K562 (cell line): ENCODE data around the gene KAZALD1. TPM values are rescaled to one million over a fixed set of nuclear protein-coding genes. Genes with fewer than 3 reads are reported as not detected.

Source experiments
- CBFA2T3 ChIP-seq: fragments of 450-650 bp; IDR thresholded peaks from 2 replicates; pipeline ENCODE4 v1.6.1; 2017
- CEBPB ChIP-seq: fragments of 450-650 bp; IDR thresholded peaks from 2 replicates; pipeline ENCODE4 v1.6.1; 2016; ENCODE audit warnings: missing genetic modification characterization, missing compliant biosample characterization
- DMBX1 ChIP-seq: fragments of 250-450 bp; sonication (Bioruptor Pico); IDR thresholded peaks from 2 replicates; pipeline ENCODE4 v1.8.0; 2022; ENCODE audit warnings: inconsistent platforms, mild to moderate bottlenecking, moderate library complexity, borderline replicate concordance
- HNRNPH1 ChIP-seq: fragments of 200-400 bp; formaldehyde crosslinking; optimal IDR thresholded peaks from 2 replicates; pipeline ENCODE3; 2017; ENCODE audit warnings: low read depth, mild to moderate bottlenecking, low read length, moderate library complexity
- JUN ChIP-seq, 2 experiments: sonication (generic) in 1 of 2; formaldehyde crosslinking in 1 of 2; IDR thresholded peaks; 2 replicates each; pipeline versions ENCODE4 v1.6.1 to v1.8.0; 2012 to 2022; ENCODE audit warnings: borderline replicate concordance in 2 of 2, mild to moderate bottlenecking in 2 of 2, improper control_type of control experiment in 1 of 2, low read depth in 1 of 2, low read length in 1 of 2, missing genetic modification reagents in 1 of 2
- RAD21 ChIP-seq, 2 experiments: fragments of 250-450 bp in 1 of 2; fragments of 450-650 bp in 1 of 2; sonication (Bioruptor Pico) in 1 of 2; formaldehyde crosslinking in 1 of 2; IDR thresholded peaks in 1 of 2; conservative IDR thresholded peaks in 1 of 2; 2 replicates each; pipeline versions ENCODE4 v1.4.0 to v1.8.0; 2020 to 2022; ENCODE audit warnings: mild to moderate bottlenecking in 2 of 2, moderate library complexity in 1 of 2
- SAP30 ChIP-seq: fragments of 200-600 bp; sonication (generic); IDR thresholded peaks from 2 replicates; pipeline ENCODE4 v1.6.1; 2012; ENCODE audit warnings: borderline replicate concordance, low read depth, mild to moderate bottlenecking, moderate library complexity, low read length, control low read depth, inconsistent platforms; ENCODE audit not compliant: insufficient read depth, poor library complexity, severe bottlenecking
- TEAD4 ChIP-seq, 2 experiments: sonication (generic) in 1 of 2; formaldehyde crosslinking in 1 of 2; IDR thresholded peaks; 2 replicates each; pipeline versions ENCODE4 v1.6.1 to v1.8.0; 2012 to 2022; ENCODE audit warnings: borderline replicate concordance in 1 of 2, inconsistent platforms in 1 of 2, low read length in 1 of 2, mild to moderate bottlenecking in 1 of 2, missing genetic modification reagents in 1 of 2
- ZBED1 ChIP-seq: IDR thresholded peaks from 2 replicates; pipeline ENCODE4 v1.6.1; 2014
- ZNF133 ChIP-seq: fragments of 250-450 bp; sonication (Bioruptor Pico); IDR thresholded peaks from 2 replicates; pipeline ENCODE4 v1.4.0; 2020; ENCODE audit warnings: mild to moderate bottlenecking
- polyA plus RNA-seq, 8 experiments: library from polyadenylated mRNA; depleted of rRNA in 4 of 8; stranded (reverse) in 5 of 8; unstranded in 3 of 8; fragments of >200 nt; fragmentation: Nextera tagmentation in 2 of 8; fragmentation: Illumina TruSeq in 1 of 8; extraction: Ambion mirVana in 2 of 8; extraction: Trizol in 1 of 8; gene quantifications; 2 replicates each; pipeline versions ENCODE4 v1.2.1 to v1.2.3, GENCODE V29; 2011 to 2014; ENCODE audit warnings: inconsistent platforms in 1 of 8, missing spikeins in 1 of 8
- total RNA-seq, 7 experiments: library from RNA; depleted of rRNA in 6 of 7; stranded (reverse); fragments of >200 nt in 6 of 7; fragmentation: Illumina TruSeq in 2 of 7; extraction: Trizol in 2 of 7; gene quantifications; 2 replicates each; pipeline versions ENCODE4 v1.2.1 to v1.2.3, GENCODE V29; 2011 to 2021; ENCODE audit warnings: low replicate concordance in 1 of 7
- TF ChIP-seq, protein P1 (sequence below): fragments of 450-650 bp; formaldehyde crosslinking; IDR thresholded peaks from 2 replicates; pipeline ENCODE4 v1.4.0; 2020; ENCODE audit warnings: mild to moderate bottlenecking, mixed read lengths
- TF ChIP-seq, protein P2 (sequence below), 2 experiments: IDR thresholded peaks; 2 replicates each; pipeline ENCODE4 v1.6.1; 2012; ENCODE audit warnings: improper control_type of control experiment in 2 of 2, low read depth in 2 of 2, low read length in 2 of 2, borderline replicate concordance in 1 of 2

Gene KAZALD1
- total and polyA plus RNA-seq, 9 of the 15 experiments (the other 6 are each of a cell fraction or from before 2014, with no cell fraction given), result 0.15 to 10.0 (median 4.9) TPM

DNA sequence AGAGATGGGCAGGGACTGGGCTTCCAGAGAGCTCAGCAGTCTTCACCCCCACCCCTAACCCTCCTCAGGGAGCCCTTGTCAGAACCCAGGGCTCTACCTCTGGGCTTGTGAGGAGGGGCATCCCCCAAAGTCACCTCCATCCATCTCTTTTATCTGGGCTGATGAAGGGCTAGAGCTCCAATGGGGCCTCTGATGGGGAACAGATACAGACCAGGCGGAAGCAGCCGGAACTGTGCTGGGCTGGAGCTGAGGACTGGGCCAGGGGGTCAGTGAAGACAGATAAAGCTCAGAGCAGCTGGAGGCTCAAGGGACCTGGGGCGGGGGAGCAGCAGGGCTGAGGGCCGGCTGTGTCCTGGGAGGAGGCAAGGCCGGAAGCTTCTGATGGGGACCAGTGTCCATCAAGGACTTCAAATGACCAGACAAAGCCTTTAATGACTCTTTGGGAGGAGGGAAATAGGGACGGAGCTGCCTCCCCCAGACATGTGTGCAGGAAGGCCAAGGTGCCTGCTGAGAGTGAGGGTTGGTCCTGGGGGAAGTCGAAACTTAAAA lies 10.2 kb downstream of the KAZALD1 start (continued):
- TF ChIP-seq, protein P1, sequence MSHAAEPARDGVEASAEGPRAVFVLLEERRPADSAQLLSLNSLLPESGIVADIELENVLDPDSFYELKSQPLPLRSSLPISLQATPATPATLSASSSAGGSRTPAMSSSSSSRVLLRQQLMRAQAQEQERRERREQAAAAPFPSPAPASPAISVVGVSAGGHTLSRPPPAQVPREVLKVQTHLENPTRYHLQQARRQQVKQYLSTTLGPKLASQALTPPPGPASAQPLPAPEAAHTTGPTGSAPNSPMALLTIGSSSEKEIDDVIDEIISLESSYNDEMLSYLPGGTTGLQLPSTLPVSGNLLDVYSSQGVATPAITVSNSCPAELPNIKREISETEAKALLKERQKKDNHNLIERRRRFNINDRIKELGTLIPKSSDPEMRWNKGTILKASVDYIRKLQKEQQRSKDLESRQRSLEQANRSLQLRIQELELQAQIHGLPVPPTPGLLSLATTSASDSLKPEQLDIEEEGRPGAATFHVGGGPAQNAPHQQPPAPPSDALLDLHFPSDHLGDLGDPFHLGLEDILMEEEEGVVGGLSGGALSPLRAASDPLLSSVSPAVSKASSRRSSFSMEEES (CRISPR knock-in tag), result no peak
- TF ChIP-seq ZNF133 (CRISPR knock-in tag) (no peak), RAD21 (CRISPR knock-in tag; conservative IDR thresholded peaks at IDR 0.05 in 1 of 2, IDR thresholded peaks at IDR 0.05 in 1 of 2) (no peak), DMBX1 (CRISPR knock-in tag) (no peak), JUN (IDR thresholded peaks at IDR 0.05; ENCODE audit: borderline replicate concordance, low read depth, low read length) (no peak), JUN (CRISPR knock-in tag; IDR thresholded peaks at IDR 0.05; ENCODE audit: borderline replicate concordance) (no peak), SAP30 (no peak), CBFA2T3 (peak; percentile 80), HNRNPH1 (no peak), CEBPB (tag) (no peak), TEAD4 (IDR thresholded peaks at IDR 0.05; ENCODE audit: low read length) (peak; percentile 44; the same call in 1 of the 2 replicates), TEAD4 (CRISPR knock-in tag; IDR thresholded peaks at IDR 0.05; ENCODE audit: borderline replicate concordance) (no peak), ZBED1 (0 out of 2 replicates have a peak, but pooled peaks have one; percentile 49)
- TF ChIP-seq, protein P2, sequence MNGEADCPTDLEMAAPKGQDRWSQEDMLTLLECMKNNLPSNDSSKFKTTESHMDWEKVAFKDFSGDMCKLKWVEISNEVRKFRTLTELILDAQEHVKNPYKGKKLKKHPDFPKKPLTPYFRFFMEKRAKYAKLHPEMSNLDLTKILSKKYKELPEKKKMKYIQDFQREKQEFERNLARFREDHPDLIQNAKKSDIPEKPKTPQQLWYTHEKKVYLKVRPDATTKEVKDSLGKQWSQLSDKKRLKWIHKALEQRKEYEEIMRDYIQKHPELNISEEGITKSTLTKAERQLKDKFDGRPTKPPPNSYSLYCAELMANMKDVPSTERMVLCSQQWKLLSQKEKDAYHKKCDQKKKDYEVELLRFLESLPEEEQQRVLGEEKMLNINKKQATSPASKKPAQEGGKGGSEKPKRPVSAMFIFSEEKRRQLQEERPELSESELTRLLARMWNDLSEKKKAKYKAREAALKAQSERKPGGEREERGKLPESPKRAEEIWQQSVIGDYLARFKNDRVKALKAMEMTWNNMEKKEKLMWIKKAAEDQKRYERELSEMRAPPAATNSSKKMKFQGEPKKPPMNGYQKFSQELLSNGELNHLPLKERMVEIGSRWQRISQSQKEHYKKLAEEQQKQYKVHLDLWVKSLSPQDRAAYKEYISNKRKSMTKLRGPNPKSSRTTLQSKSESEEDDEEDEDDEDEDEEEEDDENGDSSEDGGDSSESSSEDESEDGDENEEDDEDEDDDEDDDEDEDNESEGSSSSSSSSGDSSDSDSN (IDR thresholded peaks at IDR 0.05; ENCODE audit: borderline replicate concordance in 1 of 2, low read depth in 2 of 2, low read length in 2 of 2), result 0 out of 4 replicates have a peak, but pooled peaks of 1 of the 2 experiments have one; percentile 36
